Stimulated activated naive CD8-positive, alpha-beta T cell treated with anti-CD3 and anti-CD28 coated beads, Interleukin-15, Interleukin-2, amounts not matched to agents 100 U/mL and 50 U/mL, for 24 hours (primary cell): Measurements from ENCODE around the gene KRTCAP2.
"Not testable (repeated sequence)": the region's sequence is repeated elsewhere in the genome, so short reads cannot be mapped to it uniquely, and the experiment has no call there.

ENCODE experiments used
- ATAC-seq: fragments of 150-1000 bp; cut with Tn5 transposase; one replicate; pipeline ENCODE4 v1.10.0; 2021
- DNase-seq: peaks from one replicate; pipeline ENCODE4 v3.0.0; 2021

KRTCAP2 gene

GRCh38 chr1:155199792-155200191 is 26.7 kb upstream of the KRTCAP2 start:
- no peak for DNase-seq
- no peak for ATAC-seq

- ATAC-seq (no peak), DNase-seq (no peak)
Measured at GRCh38 chr1:155198547-155198906, 25.4 kb upstream of the KRTCAP2 start.

GRCh38 chr1:155197901-155198546 is 24.9 kb upstream of the KRTCAP2 start:
- DNase-seq (no peak), ATAC-seq (no peak)

GRCh38 chr1:155196893-155197638 is 24.0 kb upstream of the KRTCAP2 start:
- DNase-seq: no peak
- ATAC-seq: no peak

- DNase-seq (no peak), ATAC-seq (no peak)
Measured at GRCh38 chr1:155196103-155196892, 23.2 kb upstream of the KRTCAP2 start.

GRCh38 chr1:155195201-155196102 is 22.3 kb upstream of the KRTCAP2 start:
- DNase-seq (no peak), ATAC-seq (no peak)

GRCh38 chr1:155193991-155194240 is 20.8 kb upstream of the KRTCAP2 start:
- not testable (repeated sequence) for DNase-seq, ATAC-seq

GRCh38 chr1:155193275-155193990 is 20.3 kb upstream of the KRTCAP2 start:
- peak; percentile 60 for ATAC-seq
- peak; percentile 89 for DNase-seq

GRCh38 chr1:155192346-155193274 is 19.5 kb upstream of the KRTCAP2 start:
- ATAC-seq: peak; percentile 0
- no peak for DNase-seq

- no peak for ATAC-seq
Measured at GRCh38 chr1:155191904-155192303, 18.8 kb upstream of the KRTCAP2 start.

GRCh38 chr1:155189926-155190325 is 16.8 kb upstream of the KRTCAP2 start:
- DNase-seq, ATAC-seq: not testable (repeated sequence)

More at GRCh38 chr1:155191904-155192303, 18.8 kb upstream of the KRTCAP2 start:
- no peak for DNase-seq

GRCh38 chr1:155188268-155188667 is 15.2 kb upstream of the KRTCAP2 start:
- no peak for ATAC-seq
- DNase-seq: no peak

- DNase-seq: no peak
Measured at GRCh38 chr1:155187456-155187891, 14.4 kb upstream of the KRTCAP2 start.

GRCh38 chr1:155186794-155187455 is 13.8 kb upstream of the KRTCAP2 start:
- ATAC-seq: no peak
- no peak for DNase-seq

More at GRCh38 chr1:155187456-155187891, 14.4 kb upstream of the KRTCAP2 start:
- ATAC-seq: no peak

GRCh38 chr1:155186067-155186793 is 13.1 kb upstream of the KRTCAP2 start:
- no peak for ATAC-seq
- DNase-seq: no peak

- ATAC-seq (no peak), DNase-seq (no peak)
Measured at GRCh38 chr1:155185783-155186066, 12.6 kb upstream of the KRTCAP2 start.

GRCh38 chr1:155184835-155185782 is 12.0 kb upstream of the KRTCAP2 start:
- ATAC-seq (no peak), DNase-seq (no peak)

GRCh38 chr1:155184351-155184811 is 11.3 kb upstream of the KRTCAP2 start:
- ATAC-seq (no peak), DNase-seq (no peak)
